HG03175 (cell line): ENCODE results near the gene ZNF385B.

ENCODE experiments used
- ATAC-seq: cut with Tn5 transposase; IDR thresholded peaks from one replicate; pipeline ENCODE4 v1.9.1; 2021; ENCODE audit warnings: mild to moderate bottlenecking, moderate library complexity; ENCODE audit not compliant: unreplicated experiment

Gene ZNF385B

DNA sequence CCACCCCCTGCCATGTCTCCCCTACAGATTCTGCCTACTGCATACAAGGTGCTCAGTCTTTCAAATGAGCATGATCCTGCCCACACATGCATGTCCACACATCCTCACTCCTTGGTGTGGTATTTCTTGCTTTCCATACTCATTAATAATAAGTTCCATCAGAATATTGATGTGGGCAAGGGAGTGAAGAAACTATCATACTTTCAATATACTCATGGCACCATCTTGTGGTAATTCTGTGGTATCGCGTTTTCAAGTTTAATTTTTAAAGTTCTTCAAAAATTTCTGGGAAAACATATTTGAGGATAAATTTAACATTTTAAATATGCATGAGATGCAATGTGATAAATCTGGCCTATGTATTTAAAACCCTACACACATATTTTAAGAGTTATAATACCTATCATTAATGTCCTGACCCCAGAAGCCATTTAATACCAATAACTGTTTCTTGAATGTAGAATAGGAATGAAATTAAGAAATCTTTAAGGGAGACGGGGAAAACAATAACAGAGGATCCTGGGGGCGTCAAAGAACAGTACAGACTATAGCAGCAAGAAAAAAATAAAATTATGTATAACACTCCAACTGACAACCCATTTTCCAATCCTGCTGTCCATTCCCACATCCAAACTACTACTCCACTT, 110.1 kb downstream of the ZNF385B start:
- no peak for ATAC-seq

DNA sequence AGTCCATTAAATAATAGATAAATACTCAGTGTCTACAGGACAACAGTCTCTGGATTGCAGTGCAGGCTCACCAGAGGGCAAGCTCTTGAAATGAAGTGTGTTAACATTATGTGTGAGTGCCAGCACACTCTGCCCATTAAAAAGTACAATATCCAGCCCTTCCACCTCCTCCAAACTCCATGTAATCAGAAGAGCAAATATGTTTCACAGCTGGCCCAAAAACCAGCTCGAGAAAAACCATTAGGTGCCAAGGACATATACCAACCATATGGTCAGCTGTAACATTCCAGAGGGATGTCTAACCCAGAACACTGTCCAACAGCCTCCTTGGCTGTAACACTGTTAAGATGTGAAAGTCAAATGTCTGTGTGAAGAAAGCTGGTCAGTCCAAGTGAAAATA, 112.2 kb downstream of the ZNF385B start:
- no peak for ATAC-seq

DNA sequence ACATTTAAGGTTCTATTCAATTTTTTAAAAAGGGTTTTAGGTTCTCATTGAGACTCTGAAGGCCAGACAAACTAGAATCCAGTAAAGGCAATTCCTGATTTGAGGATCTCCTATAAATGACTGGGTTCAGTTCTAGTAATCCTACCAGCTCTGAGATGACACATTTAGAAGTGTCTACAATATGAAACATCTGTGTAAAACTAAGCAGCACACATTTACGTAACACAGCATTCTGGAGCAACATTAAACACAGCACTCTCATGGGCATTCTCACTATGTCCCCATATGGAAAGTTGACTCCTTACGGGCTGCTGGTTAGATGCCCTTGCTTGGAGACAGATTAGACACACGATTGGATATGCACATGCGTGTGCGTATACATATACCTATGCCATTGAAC, 114.4 kb downstream of the ZNF385B start:
- no peak for ATAC-seq

DNA sequence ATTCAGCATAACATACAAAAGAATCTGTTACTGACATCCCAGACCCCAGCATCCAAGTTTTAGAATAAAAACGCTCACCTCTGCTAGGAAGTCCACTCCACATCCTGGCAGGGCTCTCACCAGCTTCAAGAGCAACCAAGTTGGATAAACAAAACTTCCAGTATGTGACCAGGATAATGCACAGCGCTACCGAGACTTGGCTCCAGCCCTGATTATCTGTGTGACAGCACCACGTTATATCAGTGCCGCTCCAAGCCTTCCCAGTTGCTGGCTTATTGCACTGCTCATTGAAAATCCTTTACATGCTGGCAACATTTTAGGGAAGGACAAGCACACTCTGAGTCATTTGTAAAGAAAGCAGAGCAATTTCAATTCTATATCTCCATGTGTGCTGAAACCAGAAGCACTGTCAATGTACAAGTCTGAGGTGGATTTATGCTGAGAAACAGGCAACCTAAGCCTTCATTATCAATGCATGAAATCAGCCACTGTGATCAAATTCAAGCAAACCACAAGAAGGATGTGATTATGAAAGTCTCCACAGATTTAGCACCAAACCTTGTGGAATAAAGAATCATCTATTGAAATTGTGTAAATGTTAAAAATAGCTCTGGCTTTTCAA, 115.7 kb downstream of the ZNF385B start:
- no peak for ATAC-seq

DNA sequence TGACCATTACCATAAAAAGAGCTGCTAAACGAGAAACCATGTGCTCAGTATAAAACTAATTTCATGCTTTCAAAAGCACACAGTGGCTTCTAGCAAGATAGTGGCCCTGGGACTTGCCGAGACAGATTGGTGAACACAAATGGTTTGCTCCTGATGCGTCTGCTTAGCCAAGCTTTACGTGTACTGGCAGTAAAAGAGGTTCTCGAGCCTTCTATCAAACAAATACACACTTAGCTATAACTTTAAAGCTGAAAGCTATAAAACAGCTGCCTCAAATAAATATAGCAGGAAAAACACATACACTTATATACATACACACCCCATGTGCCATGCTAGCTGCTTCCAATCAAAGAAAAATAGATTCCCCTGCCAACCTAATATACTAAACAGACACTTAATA, 117.0 kb downstream of the ZNF385B start:
- ATAC-seq, result no peak

DNA sequence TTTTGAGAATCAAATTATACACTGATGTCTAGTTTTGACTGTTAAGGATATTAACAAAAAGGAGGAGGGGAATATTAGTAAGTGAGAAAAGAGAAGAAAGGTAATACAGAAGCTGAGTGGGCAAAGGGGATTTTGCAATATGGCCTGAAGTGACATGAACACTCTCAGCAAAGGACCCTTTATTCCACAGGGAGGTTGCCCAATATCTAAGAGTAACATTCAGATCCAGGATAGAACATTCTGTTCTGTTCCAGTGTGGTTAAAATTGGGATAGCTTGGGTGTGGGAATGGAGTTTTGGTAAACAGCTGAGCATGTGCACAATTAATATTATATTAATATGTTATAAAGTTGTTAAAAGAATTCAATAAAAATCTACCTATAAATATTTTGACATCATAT, 120.1 kb downstream of the ZNF385B start:
- ATAC-seq, result no peak

DNA sequence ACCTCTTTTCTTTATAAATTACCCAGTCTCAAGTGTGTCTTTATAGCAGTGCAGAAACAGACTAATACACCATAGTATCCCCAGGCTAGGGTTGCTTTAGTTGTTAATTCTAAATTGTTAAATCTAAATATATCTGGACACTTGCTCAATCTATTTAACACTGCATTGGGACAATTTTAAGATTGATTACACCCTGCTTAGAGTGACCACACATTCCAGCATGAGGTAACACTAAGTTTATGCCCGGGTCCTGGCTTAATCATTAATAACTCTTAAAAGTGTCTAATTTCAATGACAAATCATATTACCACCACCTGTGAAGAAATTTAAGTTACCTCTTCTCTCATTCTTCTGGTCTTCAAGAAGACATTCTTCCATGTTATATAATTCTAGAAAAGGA, 131.4 kb downstream of the ZNF385B start:
- no peak for ATAC-seq

DNA sequence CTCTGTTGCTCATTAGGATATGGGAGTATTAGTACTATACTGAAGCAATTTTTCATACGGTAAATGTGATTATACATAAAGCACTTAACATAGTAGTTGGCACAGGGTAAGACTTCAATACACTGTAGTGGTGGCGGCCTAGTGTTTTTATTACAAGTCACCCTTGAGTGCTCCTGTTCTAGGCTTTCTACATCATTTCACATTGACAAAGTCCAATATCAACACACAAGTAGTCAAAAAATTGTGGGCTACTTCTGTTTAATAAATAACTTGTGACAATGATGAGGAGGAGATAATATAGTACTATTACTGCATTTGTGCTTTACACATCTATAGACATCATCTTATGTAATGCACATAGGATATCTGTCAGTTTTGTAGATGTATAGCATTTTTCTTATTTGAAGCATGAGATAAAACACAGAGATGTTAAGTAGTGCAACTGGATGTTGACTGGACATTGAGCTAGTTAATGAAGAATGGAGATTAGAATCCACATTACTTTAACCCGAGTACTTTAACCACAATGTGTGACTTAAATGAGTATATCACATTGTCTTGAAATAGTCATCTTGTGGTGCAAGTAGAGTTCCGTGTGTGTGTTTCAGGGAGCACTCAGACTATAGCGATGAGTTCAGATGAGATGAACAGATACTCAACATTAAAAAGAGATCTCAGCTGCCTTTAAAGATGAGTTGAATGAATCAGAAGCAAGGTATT, 134.8 kb downstream of the ZNF385B start:
- ATAC-seq, result no peak

DNA sequence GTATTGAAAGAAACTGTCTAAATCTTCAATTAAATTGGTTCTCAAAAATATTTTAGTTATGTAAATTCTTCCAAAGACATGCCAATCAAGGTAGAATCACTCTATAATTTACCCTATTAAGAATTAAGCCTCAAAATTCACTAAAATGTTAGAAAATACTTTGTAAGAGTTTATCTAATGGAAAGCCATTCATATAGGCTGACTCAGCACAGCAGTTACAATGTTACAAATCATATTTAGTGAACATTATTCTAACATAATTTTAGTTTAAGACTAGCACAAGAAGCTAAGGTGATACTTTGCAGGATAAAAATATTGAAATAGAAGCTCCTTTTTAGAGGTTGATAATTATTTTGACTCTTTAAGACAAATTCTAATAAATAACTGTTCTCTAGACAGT, 137.0 kb downstream of the ZNF385B start:
- no peak for ATAC-seq

DNA sequence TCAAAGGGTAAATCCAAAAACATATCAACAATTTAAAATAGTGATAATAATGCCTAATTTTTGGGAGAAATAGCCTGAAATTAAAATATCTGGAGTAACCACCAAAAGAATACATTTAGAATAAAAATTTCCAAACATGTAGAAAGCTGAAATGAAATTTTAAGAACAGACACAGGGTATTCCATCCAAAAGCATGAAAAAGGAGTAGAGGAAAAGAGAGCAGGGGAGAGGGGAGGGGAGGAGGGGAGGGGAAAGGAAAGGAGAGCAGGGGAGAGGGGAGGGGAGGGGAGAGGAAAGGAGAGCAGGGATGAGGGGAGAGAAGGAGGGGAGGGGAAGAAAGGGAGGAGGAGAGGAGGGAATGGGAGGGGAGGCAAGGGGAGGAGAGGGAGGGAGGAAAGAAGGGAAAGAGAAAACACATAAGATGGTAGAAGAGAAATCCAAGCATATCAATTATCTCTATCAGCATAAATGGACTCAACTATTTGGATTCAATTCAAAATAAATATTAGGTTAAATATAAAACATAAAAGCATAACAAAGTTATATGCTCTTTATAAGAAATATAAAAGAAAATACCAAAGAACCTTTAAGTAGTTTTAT, 141.1 kb downstream of the ZNF385B start:
- ATAC-seq, result no peak

DNA sequence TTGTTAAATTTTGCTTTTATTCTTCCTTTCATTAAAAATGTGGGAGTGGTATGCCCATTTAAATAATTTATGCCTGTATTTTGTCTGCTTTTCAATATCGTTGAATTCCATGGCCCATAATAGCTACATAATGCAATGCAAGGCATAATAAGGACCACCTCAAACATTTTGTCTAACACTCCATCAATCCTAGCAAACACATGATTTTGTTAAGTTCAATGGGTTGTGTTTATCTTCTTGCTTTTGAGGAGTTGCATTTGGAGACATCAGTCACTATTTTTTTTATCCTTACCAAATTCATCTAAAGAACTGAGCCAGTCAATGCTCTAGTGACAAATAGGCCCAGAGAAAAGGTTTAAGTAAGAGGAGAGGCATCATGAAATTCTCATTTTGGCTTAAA, 145.5 kb downstream of the ZNF385B start:
- ATAC-seq, result no peak

DNA sequence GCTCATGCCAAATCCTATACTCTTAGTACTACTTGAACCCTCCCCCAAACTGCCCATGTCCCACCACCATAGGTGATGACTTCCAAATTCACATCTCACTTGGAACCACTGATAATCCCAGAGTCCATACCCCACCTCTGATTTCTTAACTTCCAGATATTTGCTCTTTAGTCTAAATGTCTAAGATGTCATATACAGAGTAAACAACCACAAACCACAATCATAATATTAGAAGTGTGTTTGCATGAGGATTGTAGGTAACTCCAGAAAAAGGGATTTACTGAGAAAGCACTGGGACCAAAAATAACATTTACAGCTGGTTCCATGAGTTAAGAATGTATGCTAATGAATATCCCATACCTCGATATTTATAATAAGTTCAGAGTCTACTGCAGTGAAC, 146.2 kb downstream of the ZNF385B start:
- no peak for ATAC-seq

DNA sequence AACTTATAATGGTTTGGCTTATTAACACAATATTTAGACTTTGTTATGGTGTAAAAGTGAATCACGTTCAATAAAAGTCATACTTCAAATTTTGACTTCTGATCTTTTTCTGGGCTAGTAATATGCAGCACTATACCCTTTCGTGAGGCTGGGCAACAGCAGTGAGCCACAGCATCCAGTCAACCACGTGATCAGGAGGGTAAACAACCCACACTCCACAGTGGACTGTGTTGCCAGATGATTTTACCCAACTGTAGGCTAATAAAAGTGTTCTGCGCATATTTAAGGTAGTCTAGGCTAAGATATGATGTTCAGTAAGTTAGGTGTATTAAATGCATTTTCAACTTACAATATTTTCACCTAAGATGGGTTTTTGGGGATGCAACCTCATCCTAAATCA, 148.6 kb downstream of the ZNF385B start:
- no peak for ATAC-seq

DNA sequence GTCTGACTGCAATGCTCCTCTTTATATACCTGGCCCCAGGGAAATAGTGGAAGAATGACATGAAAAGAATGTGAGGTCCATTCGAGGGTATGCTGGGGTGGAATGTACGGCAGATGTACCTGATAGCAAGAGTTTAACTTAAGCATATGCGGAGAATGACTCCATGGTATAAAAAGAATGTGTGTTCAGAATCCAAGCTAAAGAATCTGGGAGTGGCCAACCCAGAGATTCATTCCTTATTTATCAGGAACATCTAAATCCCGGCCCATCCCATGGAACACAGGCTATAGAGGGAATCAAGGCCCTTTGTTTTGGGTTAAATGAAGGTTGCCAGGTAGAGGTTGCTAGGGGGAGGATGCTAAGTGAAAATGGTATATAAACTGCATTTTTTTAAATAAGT, 150.0 kb downstream of the ZNF385B start:
- no peak for ATAC-seq

DNA sequence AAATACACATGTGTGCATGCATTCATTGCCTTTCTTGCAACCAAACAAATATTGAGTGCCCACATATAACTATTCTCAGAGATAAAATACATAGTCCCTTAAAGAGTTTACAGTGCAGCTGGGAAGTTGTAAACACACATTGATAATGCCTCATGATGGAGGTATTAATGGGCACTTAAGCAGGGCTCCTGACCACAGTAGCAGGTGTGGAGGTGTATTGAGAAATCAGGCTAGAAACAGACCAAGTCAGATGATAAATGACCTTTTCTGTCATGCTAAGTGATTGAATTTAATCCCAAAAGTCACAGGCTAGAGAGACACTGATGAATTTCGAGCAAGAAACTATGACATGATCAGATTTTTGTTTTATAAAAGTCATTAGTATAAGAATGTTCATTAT, 157.7 kb downstream of the ZNF385B start:
- no peak for ATAC-seq

DNA sequence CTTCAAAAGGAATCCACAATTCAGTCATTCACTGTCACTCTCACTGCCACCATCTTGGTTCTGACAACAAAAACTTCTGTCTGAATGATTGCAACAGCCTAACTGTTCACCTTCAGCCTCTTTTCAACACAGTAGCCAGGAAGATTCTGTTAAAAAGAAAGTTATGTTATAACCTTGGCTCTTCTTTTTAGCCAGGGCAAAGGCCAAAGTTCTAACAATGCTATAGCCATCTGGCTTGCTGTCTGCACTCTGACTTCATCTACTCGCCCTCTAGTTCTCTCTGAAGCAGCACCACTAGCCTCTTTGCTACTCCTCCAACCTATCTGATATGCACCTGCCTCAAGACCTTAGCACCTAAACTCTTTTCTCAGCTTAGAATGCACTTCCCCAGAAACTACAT, 158.5 kb downstream of the ZNF385B start:
- ATAC-seq, result no peak

DNA sequence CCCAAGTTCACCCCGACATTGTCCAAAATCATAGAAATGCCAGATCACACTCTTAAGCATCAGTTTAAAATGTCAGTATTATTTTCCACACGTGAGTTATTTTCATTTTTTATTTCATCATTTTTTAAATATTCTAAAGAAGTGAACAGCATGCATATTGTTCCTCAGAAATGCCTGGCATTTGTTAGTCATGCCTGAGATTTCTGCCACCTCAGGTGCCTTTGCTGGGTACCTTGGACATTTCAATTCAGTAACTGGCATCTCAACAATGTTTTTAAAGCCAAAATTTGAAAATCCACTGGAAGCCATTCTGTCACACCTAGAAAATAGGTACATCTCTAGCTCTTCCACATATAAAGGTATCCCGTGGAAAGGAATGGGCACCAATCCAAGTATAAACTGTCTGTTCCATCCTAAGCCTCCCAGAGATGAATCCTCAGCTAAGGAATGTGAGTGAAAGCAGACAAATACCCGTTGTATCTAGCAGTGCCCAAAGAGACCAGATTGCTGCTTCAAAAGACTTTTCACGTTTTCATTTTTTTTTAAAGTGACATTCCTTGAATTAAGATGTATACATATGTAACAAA, 159.8 kb downstream of the ZNF385B start:
- no peak for ATAC-seq

DNA sequence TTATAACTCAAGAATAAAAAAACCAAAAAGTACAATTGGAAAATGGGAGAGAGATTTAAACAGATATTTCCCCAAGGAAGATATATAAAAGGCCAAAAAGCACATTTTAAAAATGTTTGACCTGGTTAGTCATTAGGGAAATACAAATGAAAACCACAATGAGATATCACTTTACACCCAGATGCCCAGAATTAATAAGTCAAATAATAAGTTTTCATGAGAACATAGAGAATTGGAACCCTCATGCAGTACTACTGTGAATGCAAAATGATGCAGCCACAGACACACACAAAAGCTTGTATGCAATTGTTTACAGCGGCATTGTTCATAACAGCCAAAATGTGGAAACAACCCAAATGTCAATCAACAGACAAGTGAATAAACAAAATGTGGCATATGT, 165.9 kb downstream of the ZNF385B start:
- no peak for ATAC-seq

DNA sequence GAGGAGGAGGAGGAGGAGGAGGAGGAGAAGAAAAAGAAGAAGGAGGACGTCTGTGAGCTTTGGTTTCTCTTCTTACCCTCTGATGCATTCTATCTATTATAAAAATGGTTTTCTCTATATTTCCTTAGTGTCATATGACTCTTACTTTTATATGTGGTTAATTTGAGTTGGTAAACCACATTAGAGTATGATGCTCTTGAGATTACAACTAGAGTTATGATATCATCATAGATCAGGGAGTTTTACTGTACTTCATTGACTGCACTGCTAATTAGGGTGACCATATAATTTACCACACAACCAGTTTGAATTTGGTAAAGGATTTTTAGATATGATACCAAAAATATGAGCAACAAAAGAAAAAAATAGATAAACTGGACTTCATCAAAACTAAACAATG, 166.4 kb downstream of the ZNF385B start:
- ATAC-seq, result no peak

DNA sequence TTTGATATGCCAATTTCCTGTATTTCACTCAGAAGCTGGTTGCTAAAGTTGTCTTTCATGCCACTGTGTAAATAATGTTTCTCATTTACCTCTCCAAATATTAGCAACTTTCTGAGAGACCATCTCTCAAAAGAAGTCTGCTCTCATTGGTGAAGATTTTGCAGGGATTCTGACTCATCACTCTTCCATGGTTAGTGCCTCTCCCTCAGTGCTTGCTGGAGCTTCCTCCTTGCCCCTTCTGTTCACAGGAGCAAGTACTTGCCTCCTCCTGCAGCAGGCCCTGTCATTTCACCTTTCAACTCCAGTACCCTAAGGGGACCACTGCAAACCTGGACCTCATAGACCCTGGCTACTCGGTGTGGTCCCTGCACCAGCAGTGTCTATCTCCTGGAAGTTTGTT, 168.8 kb downstream of the ZNF385B start:
- no peak for ATAC-seq

DNA sequence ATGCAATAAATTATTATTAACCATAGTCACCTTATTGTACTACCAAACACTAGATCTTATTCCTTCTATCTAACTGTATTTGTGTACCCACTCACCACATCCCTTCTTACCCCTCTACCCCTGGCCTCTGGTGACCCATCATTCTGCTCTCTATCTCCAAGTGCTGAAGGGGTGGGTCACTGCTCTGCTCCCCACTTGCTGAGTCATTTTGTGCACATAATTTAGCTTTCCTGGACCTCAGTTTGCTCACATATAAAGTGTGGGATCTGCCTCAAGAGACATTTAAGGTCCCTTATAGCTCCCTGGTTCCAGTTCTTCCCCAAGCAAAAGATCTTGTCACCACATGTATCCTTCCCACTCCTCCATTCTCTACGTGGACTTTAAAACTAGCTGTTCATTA, 169.4 kb downstream of the ZNF385B start:
- no peak for ATAC-seq

DNA sequence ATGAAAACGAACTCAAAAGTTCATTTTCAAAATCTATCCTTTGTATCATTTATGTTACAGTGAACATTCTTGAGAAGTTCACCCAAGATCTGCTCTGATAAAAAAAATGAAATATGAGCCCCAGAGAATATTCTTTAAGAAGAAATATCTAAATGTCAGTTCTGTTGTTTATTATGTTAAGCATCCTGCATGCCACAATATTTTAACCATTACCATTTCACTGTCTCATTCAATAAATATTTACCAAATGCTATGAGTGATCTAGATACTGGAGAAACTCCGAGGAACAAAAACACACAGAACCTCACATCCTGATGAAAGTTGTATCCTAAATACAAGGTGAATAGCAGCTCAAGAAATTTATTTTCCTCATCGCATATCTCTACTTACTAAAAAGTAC, 170.2 kb downstream of the ZNF385B start:
- no peak for ATAC-seq
